Caco-2 (cell line): Measurements from ENCODE around the gene ERC2. TPM values are rescaled to one million over a fixed set of nuclear protein-coding genes. Genes with fewer than 3 reads are reported as not detected.

Source experiments
- BruUV-seq: library from RNA; stranded (reverse); fragments of 400-500 nt; replicated peaks from 2 replicates; lab custom pipeline; 2021; lab: Mats Ljungman, UMichigan
- CTCF ChIA-PET: fragments of 300-600 bp; sonication (Branson Sonifier 250); formaldehyde crosslinking; loops from one replicate; lab custom pipeline; 2022; ENCODE audit warnings: antibody characterized with exemption; lab: Charles Lee
- POLR2A ChIA-PET: fragments of 300-600 bp; sonication (Branson Sonifier 250); formaldehyde crosslinking; loops from one replicate; lab custom pipeline; 2022; ENCODE audit warnings: antibody characterized with exemption; lab: Charles Lee
- DNase-seq, 2 experiments: peaks; one replicate each; pipeline versions ENCODE4 v3.0.0 to v3.0.0-alpha.2; 2020 to 2022
- H3K27me3 ChIP-seq: replicated peaks from 2 replicates; pipeline ENCODE4 v1.6.0; 2011; ENCODE audit warnings: low read length; ENCODE audit not compliant: control insufficient read depth, insufficient read depth
- H3K36me3 ChIP-seq: 2 replicates; pipeline ENCODE4 v1.5.1; 2011; ENCODE audit warnings: low read length; ENCODE audit not compliant: control insufficient read depth, insufficient read depth
- H3K4me1 ChIP-seq: fragments of 250-450 bp; sonication (Bioruptor Pico); 2 replicates; pipeline ENCODE4 v1.5.1; 2020; ENCODE audit warnings: mild to moderate bottlenecking
- H3K4me3 ChIP-seq: 2 replicates; pipeline ENCODE4 v1.5.1; 2011; ENCODE audit warnings: low read depth, mild to moderate bottlenecking, control low read depth, low read length
- H3K9me3 ChIP-seq: fragments of 250-450 bp; sonication (Bioruptor Pico); 2 replicates; pipeline ENCODE4 v1.5.1; 2020; ENCODE audit warnings: mild to moderate bottlenecking, moderate library complexity
- H3K27ac Mint-ChIP-seq: one replicate; pipeline ENCODE4 v1.8.0; 2022; ENCODE audit warnings: mixed read lengths; ENCODE audit not compliant: unreplicated experiment
- H3K27me3 Mint-ChIP-seq: one replicate; pipeline ENCODE4 v1.8.0; 2022; ENCODE audit warnings: mixed read lengths; ENCODE audit not compliant: insufficient read depth, unreplicated experiment
- H3K36me3 Mint-ChIP-seq: one replicate; pipeline ENCODE4 v1.8.0; 2022; ENCODE audit warnings: mild to moderate bottlenecking, mixed read lengths; ENCODE audit not compliant: insufficient read depth, unreplicated experiment
- H3K4me1 Mint-ChIP-seq: one replicate; pipeline ENCODE4 v1.8.0; 2022; ENCODE audit warnings: low read depth, mixed read lengths; ENCODE audit not compliant: unreplicated experiment
- H3K4me3 Mint-ChIP-seq: one replicate; pipeline ENCODE4 v1.8.0; 2022; ENCODE audit warnings: mild to moderate bottlenecking, moderate library complexity, mixed read lengths; ENCODE audit not compliant: unreplicated experiment
- H3K9me3 Mint-ChIP-seq: one replicate; pipeline ENCODE4 v1.8.0; 2022; ENCODE audit warnings: mixed read lengths; ENCODE audit not compliant: unreplicated experiment
- intact Hi-C: fragments of 100-400 bp; cut with micrococcal nuclease; formaldehyde crosslinking; loops from one replicate; pipeline ENCODE4 v1.10.0; 2022; ENCODE audit not compliant: unreplicated experiment
- total RNA-seq: library from RNA; stranded (reverse); gene quantifications from 2 replicates; pipeline ENCODE4 v1.2.3, GENCODE V29; 2022
- TF ChIP-seq, protein P1 (sequence below), 2 experiments: fragments of 200-600 bp in 1 of 2; IDR thresholded peaks; 1 replicate in 1 of 2; 2 replicates in 1 of 2; pipeline versions ENCODE4 v1.5.1 to v1.8.0; 2011 to 2022; ENCODE audit warnings: antibody characterized with exemption in 1 of 2, control low read depth in 1 of 2, inconsistent platforms in 1 of 2, low read depth in 1 of 2, low read length in 1 of 2, mild to moderate bottlenecking in 1 of 2, moderate library complexity in 1 of 2; ENCODE audit not compliant: insufficient read depth in 1 of 2, severe bottlenecking in 1 of 2, unreplicated experiment in 1 of 2

The ERC2 gene
- total RNA-seq, 1 experiment from 2014 or later: 0.54 TPM

DNA sequence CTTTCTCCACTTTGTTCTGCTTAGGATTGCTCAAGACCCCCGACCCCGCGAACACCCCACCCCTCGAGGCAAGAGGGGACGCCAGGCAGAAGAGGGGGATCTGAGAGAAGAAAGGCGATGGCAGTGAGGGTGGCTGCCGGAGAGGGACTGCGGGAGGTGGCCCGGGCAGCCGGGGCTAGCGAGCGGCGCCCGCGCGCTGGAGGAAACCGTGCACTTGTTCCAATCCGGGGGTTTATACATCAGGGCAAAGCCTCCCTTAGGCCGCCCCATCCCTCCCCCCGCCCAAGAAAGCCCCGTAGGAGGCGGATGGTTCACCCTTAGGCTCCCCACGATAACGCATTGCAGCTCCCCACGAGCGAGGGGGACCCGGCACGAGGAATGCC lies 475 bp downstream of the ERC2 start:
- Histone ChIP-seq H3K9me3 (no peaks in the 10 kb centered on the region), H3K4me3 (peak overlapping the region; percentile 52), H3K36me3 (no peaks in the 10 kb centered on the region), H3K4me1 (no peaks in the 10 kb centered on the region), H3K27me3 (no peaks in the 10 kb centered on the region)
- TF ChIP-seq, protein P1, sequence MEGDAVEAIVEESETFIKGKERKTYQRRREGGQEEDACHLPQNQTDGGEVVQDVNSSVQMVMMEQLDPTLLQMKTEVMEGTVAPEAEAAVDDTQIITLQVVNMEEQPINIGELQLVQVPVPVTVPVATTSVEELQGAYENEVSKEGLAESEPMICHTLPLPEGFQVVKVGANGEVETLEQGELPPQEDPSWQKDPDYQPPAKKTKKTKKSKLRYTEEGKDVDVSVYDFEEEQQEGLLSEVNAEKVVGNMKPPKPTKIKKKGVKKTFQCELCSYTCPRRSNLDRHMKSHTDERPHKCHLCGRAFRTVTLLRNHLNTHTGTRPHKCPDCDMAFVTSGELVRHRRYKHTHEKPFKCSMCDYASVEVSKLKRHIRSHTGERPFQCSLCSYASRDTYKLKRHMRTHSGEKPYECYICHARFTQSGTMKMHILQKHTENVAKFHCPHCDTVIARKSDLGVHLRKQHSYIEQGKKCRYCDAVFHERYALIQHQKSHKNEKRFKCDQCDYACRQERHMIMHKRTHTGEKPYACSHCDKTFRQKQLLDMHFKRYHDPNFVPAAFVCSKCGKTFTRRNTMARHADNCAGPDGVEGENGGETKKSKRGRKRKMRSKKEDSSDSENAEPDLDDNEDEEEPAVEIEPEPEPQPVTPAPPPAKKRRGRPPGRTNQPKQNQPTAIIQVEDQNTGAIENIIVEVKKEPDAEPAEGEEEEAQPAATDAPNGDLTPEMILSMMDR (IDR thresholded peaks at IDR 0.05; ENCODE audit: insufficient read depth in 1 of 2, low read depth in 1 of 2, low read length in 1 of 2, severe bottlenecking in 1 of 2, unreplicated experiment in 1 of 2): no peak
- H3K27me3 Mint-ChIP-seq: peaks cover 19% of the 10 kb centered on the region
- ChIA-PET POLR2A (no interaction called here), CTCF (no interaction called here)
- peaks cover 5% of the 10 kb centered on the region for H3K4me1 Mint-ChIP-seq
- no TSS peak for BruUV-seq
- H3K9me3 Mint-ChIP-seq: no peaks in the 10 kb centered on the region
- H3K27ac Mint-ChIP-seq: no peak overlapping the region
- no peaks in the 10 kb centered on the region for H3K36me3 Mint-ChIP-seq
- DNase-seq: peak in 1 of 2 experiments; percentile 7
- peak overlapping the region; percentile 80 for H3K4me3 Mint-ChIP-seq
- intact Hi-C loops: no loop called here

DNA sequence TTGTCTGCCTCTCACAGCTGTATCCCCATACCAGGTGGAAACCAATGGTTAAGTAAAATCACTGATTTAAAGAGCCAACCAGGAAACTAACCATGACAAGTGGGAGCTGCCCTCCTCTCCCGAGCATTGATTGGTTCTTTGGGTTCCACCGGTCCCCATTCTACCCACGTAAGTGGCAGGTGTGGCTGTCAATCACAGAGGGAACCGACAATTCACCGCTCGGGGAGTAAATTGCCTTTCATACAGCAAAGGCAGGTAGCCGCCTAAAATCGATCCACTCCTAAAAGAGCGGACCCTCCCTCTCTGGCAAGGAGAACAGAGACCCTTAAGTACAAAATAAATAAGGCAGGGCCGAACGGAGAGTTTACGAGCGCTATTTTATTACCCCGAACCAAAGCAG lies 1.2 kb downstream of the ERC2 start:
- no peaks in the 10 kb centered on the region for H3K9me3 Mint-ChIP-seq
- no peak overlapping the region for H3K27ac Mint-ChIP-seq
- TF ChIP-seq, protein P1 (IDR thresholded peaks at IDR 0.05; ENCODE audit: insufficient read depth in 1 of 2, low read depth in 1 of 2, low read length in 1 of 2, severe bottlenecking in 1 of 2, unreplicated experiment in 1 of 2): no peak
- Histone ChIP-seq H3K36me3 (no peaks in the 10 kb centered on the region), H3K9me3 (no peaks in the 10 kb centered on the region), H3K4me3 (peak overlapping the region; percentile 52), H3K27me3 (no peaks in the 10 kb centered on the region), H3K4me1 (no peaks in the 10 kb centered on the region)
- H3K4me1 Mint-ChIP-seq: peaks cover 5% of the 10 kb centered on the region
- intact Hi-C loops: no loop called here
- BruUV-seq: no TSS peak
- ChIA-PET CTCF (no interaction called here), POLR2A (no interaction called here)
- H3K36me3 Mint-ChIP-seq: no peaks in the 10 kb centered on the region
- peaks cover 13% of the 10 kb centered on the region for H3K27me3 Mint-ChIP-seq
- DNase-seq: peak; percentile 88 to 91
- peak overlapping the region; percentile 80 for H3K4me3 Mint-ChIP-seq

DNA sequence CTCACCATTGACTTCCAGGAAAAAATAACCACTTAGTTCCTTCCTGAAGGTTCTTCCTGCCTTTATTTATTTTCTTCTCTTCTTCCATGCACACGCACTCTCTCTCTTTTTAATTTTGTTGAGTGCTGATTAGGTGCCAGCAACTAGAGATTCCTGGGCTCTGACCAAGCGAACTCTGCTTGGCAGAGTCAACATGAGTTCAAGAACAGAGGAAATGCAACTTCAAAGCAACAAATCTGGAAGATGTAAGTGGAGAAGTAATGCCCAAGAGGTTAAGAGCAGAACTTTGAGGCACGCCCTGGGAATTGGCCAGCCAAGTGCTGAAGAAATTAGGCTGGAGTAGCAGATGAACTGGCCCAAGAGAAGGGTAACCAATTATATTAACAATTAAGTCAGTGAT lies 8.5 kb downstream of the ERC2 start:
- H3K4me3 Mint-ChIP-seq: no peak overlapping the region
- H3K36me3 Mint-ChIP-seq: no peaks in the 10 kb centered on the region
- H3K27me3 Mint-ChIP-seq: peaks cover 14% of the 10 kb centered on the region

More for the DNA sequence above, 8.5 kb downstream of the ERC2 start:
- H3K4me1 ChIP-seq: no peaks in the 10 kb centered on the region
- TF ChIP-seq, protein P1 (IDR thresholded peaks at IDR 0.05; ENCODE audit: insufficient read depth in 1 of 2, low read depth in 1 of 2, low read length in 1 of 2, severe bottlenecking in 1 of 2, unreplicated experiment in 1 of 2): no peak
- ChIA-PET CTCF (no interaction called here), POLR2A (no interaction called here)
- no TSS peak for BruUV-seq
- no peaks in the 10 kb centered on the region for H3K36me3 ChIP-seq
- H3K9me3 ChIP-seq: no peaks in the 10 kb centered on the region
- H3K9me3 Mint-ChIP-seq: no peaks in the 10 kb centered on the region
- no peaks in the 10 kb centered on the region; the same call in 1 of the 2 replicates for H3K27me3 ChIP-seq
- H3K27ac Mint-ChIP-seq: no peak overlapping the region
- no peaks in the 10 kb centered on the region for H3K4me1 Mint-ChIP-seq
- DNase-seq: no peak
- H3K4me3 ChIP-seq: no peak overlapping the region
- intact Hi-C loops: no loop called here
